Activated B cell treated with CpG ODN at 0.5 μM for 24 hours (primary cell): ENCODE data around the gene SPIRE1. TPM values are rescaled to one million over a fixed set of nuclear protein-coding genes. Genes with fewer than 3 reads are reported as not detected.

Source experiments
- ATAC-seq: fragments of 200-7000 bp; cut with Tn5 transposase; one replicate; pipeline ENCODE4 v1.10.0; 2021; ENCODE audit warnings: low read depth, mild to moderate bottlenecking, moderate library complexity
- CTCF ChIA-PET: fragments of 350-600 bp; sonication (Branson Sonifier 250); formaldehyde crosslinking; loops from one replicate; lab custom pipeline; 2021; ENCODE audit warnings: antibody characterized with exemption; lab: Charles Lee
- POLR2A ChIA-PET: fragments of 350-600 bp; sonication (Branson Sonifier 250); formaldehyde crosslinking; loops from one replicate; lab custom pipeline; 2021; ENCODE audit warnings: antibody characterized with exemption; lab: Charles Lee
- DNase-seq: peaks from one replicate; pipeline ENCODE4 v3.0.0; 2022
- H3K27ac Mint-ChIP-seq: one replicate; pipeline ENCODE4 v1.8.0; 2020; ENCODE audit warnings: mixed read lengths
- H3K27me3 Mint-ChIP-seq: one replicate; pipeline ENCODE4 v1.8.0; 2021; ENCODE audit warnings: mixed read lengths
- H3K36me3 Mint-ChIP-seq: one replicate; pipeline ENCODE4 v1.8.0; 2021; ENCODE audit warnings: low read depth, mixed read lengths
- H3K4me1 Mint-ChIP-seq: one replicate; pipeline ENCODE4 v1.8.0; 2021; ENCODE audit warnings: mixed read lengths
- H3K4me3 Mint-ChIP-seq: one replicate; pipeline ENCODE4 v1.8.0; 2020; ENCODE audit warnings: mild to moderate bottlenecking, mixed read lengths
- H3K9me3 Mint-ChIP-seq: one replicate; pipeline ENCODE4 v1.8.0; 2020; ENCODE audit warnings: mixed read lengths
- intact Hi-C: fragments of 100-400 bp; cut with micrococcal nuclease; formaldehyde crosslinking; loops from one replicate; pipeline ENCODE4 v1.15.1; 2024
- total RNA-seq: library from RNA; stranded (reverse); gene quantifications from 2 replicates; pipeline ENCODE4 v1.2.3, GENCODE V29; 2022
- TF ChIP-seq, protein P1 (sequence below): fragments of 200-600 bp; IDR thresholded peaks from one replicate; pipeline ENCODE4 v1.8.0; 2022; ENCODE audit warnings: antibody characterized with exemption, mild to moderate bottlenecking

The SPIRE1 gene
- total RNA-seq, 1 donor from 2014 or later: 2.5 TPM

- POLR2A ChIA-PET: no interaction called here
- Mint-ChIP-seq H3K4me3 (no peak overlapping the region), H3K27me3 (no peaks in the 10 kb centered on the region), H3K9me3 (no peaks in the 10 kb centered on the region), H3K27ac (no peak overlapping the region), H3K36me3 (no peaks in the 10 kb centered on the region), H3K4me1 (no peaks in the 10 kb centered on the region)
- ATAC-seq: no peak
- CTCF ChIA-PET: no interaction called here
- DNase-seq: no peak
- TF ChIP-seq, protein P1, sequence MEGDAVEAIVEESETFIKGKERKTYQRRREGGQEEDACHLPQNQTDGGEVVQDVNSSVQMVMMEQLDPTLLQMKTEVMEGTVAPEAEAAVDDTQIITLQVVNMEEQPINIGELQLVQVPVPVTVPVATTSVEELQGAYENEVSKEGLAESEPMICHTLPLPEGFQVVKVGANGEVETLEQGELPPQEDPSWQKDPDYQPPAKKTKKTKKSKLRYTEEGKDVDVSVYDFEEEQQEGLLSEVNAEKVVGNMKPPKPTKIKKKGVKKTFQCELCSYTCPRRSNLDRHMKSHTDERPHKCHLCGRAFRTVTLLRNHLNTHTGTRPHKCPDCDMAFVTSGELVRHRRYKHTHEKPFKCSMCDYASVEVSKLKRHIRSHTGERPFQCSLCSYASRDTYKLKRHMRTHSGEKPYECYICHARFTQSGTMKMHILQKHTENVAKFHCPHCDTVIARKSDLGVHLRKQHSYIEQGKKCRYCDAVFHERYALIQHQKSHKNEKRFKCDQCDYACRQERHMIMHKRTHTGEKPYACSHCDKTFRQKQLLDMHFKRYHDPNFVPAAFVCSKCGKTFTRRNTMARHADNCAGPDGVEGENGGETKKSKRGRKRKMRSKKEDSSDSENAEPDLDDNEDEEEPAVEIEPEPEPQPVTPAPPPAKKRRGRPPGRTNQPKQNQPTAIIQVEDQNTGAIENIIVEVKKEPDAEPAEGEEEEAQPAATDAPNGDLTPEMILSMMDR: no peak
- intact Hi-C loops: no loop called here
Observed at GRCh38 chr18:12479536-12479935, 178.4 kb downstream of the SPIRE1 start.

DNA sequence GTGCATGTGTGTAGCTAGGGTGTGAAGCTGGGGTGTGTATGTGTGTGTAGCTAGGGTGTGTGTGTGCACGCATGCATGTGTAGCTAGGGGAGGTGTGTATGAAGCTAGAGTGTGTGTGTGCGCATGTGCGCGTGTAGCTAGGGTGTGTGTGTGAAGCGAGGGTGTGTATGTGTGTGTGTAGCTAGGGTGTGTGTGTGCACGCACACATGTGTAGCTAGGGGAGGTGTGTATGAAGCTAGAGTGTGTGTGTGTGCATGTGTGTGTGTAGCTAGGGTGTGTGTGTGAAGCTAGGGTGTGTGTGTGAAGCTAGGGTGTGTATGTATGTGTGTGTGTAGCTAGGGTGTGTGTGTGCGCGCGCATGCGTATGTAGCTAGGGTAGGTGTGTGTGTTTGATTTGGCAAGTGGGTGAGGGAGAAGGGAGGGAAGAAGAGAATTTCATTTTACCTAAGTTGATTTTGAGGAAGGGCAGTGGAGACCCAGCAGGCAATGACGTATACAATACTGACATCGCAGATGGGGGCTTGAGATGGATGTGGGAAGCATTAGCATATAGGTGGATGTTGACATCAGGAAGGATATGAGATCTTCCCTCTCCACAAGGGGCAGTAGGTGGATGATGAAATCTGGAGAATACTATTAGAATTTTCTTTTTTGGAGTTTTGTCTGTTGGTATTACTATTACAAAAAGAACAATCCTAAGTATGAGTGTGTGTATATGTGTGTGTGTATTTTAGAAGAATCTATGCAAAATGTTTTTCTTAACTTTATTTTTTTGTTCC lies 179.4 kb downstream of the SPIRE1 start:
- no peaks in the 10 kb centered on the region for H3K27me3 Mint-ChIP-seq
- ChIA-PET POLR2A (no interaction called here), CTCF (no interaction called here)
- H3K9me3 Mint-ChIP-seq: no peaks in the 10 kb centered on the region
- no peaks in the 10 kb centered on the region for H3K36me3 Mint-ChIP-seq
- ATAC-seq: no peak
- no peaks in the 10 kb centered on the region for H3K4me1 Mint-ChIP-seq
- no peak overlapping the region for H3K27ac Mint-ChIP-seq
- H3K4me3 Mint-ChIP-seq: no peak overlapping the region
- intact Hi-C loops: no loop called here
- no peak for DNase-seq
- TF ChIP-seq, protein P1: no peak

DNA sequence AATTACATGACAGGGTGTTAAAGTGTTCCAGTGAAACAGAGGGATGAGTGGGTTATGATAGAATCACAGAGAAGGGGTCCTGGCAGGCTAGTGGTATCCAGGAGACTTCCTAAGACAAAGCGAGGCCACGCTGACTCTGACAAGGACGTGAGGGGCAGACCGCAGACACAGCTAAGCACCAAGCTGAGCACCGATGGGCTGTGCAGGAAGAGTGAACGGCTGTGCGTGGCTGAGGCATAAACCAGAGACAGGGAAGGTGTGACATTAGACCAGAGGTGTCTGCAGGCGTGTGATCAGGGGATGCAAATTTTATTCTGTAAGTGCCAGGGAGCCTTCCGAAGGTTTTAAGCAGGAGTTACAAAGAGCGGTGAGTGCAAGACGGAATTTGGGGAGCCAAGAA lies 180.3 kb downstream of the SPIRE1 start:
- Mint-ChIP-seq H3K9me3 (no peaks in the 10 kb centered on the region), H3K27me3 (no peaks in the 10 kb centered on the region), H3K36me3 (no peaks in the 10 kb centered on the region), H3K27ac (no peak overlapping the region), H3K4me1 (no peaks in the 10 kb centered on the region), H3K4me3 (no peak overlapping the region)
- CTCF ChIA-PET: no interaction called here
- no peak for ATAC-seq
- intact Hi-C loops: no loop called here
- DNase-seq: no peak
- POLR2A ChIA-PET: no interaction called here
- TF ChIP-seq, protein P1: no peak

GRCh38 chr18:12476955-12477354 lies 181.0 kb downstream of the SPIRE1 start:
- Mint-ChIP-seq H3K27ac (no peak overlapping the region), H3K4me3 (no peak overlapping the region), H3K4me1 (no peaks in the 10 kb centered on the region), H3K27me3 (no peaks in the 10 kb centered on the region), H3K36me3 (no peaks in the 10 kb centered on the region), H3K9me3 (no peaks in the 10 kb centered on the region)
- intact Hi-C loops: no loop called here
- TF ChIP-seq, protein P1: no peak
- ChIA-PET POLR2A (no interaction called here), CTCF (no interaction called here)
- ATAC-seq: no peak
- DNase-seq: no peak

DNA sequence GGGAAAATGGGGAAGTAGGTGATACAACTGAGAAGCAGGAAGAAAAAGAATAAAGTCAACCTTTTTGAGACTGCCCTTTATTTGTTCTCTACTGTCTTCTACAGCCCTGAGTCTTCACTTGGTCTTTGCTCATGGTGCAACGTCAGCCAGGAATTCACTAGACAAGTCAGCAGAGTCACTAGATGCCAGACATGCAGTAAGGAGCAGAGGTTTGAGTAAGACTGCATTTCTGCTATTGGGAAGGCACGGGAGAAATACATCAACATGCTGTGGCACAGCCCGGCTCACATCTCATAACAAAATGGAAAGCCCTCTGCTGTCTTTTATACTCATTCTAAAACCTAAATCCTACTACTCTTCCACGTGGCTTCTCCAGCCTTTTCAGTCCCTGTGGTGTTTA lies 183.0 kb downstream of the SPIRE1 start:
- TF ChIP-seq, protein P1: no peak
- intact Hi-C loops: no loop called here
- ChIA-PET POLR2A (no interaction called here), CTCF (no interaction called here)
- ATAC-seq (no peak), DNase-seq (no peak)
- no peak overlapping the region for H3K4me3 Mint-ChIP-seq
- H3K9me3 Mint-ChIP-seq: no peaks in the 10 kb centered on the region
- no peaks in the 10 kb centered on the region for H3K36me3 Mint-ChIP-seq
- no peak overlapping the region for H3K27ac Mint-ChIP-seq
- H3K4me1 Mint-ChIP-seq: no peaks in the 10 kb centered on the region
- no peaks in the 10 kb centered on the region for H3K27me3 Mint-ChIP-seq
